Transverse colon (tissue), 3 donors: ENCODE data around the gene PHACTR3.

Experiments
- CTCF ChIP-seq, 5 experiments: fragments of 200-600 bp in 3 of 5; fragments of 450-650 bp in 2 of 5; sonication (generic) in 3 of 5; IDR thresholded peaks; 1 replicate in 2 of 5; 2 replicates in 3 of 5; pipeline ENCODE4 v1.5.1; 2016 to 2017; ENCODE audit warnings: antibody characterized with exemption in 5 of 5, inconsistent platforms in 3 of 5, mild to moderate bottlenecking in 2 of 5, moderate library complexity in 1 of 5
- EP300 ChIP-seq: sonication (generic); formaldehyde crosslinking; IDR thresholded peaks from one replicate; pipeline ENCODE4 v1.6.1; 2017; ENCODE audit warnings: antibody characterized with exemption, low read depth

GRCh38 chr20:59688999-59689398, 84.7 kb downstream of the PHACTR3 start:
- TF ChIP-seq CTCF (IDR thresholded peaks at IDR 0.05) (no peak), EP300 (no peak)
